GM19328 (cell line): Measurements from ENCODE around the gene F13A1.

Experiments
- ATAC-seq: cut with Tn5 transposase; IDR thresholded peaks from one replicate; pipeline ENCODE4 v1.9.1; 2021; ENCODE audit warnings: mild to moderate bottlenecking, moderate library complexity; ENCODE audit not compliant: unreplicated experiment

The F13A1 gene

DNA sequence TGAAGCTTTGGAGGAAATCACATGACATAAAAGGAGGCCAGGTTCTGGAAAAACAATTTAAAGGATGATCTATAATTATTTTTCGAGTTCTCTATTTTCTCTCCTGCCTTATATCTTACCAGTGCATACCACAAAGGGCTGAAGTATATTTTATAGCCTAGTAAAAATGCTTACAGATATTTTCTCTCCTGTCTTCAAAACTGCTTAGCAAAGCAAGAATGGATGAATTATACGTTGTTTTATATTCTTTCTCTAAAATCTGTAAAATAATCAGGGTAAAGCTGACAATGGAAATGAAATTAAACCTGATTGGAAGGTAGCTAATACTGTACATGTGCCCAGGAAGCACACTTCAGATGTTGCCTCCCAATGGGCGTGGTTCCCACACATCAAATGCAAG, 123.7 kb downstream of the F13A1 start:
- no peak for ATAC-seq

- ATAC-seq = no peak
Measured at GRCh38 chr6:6195080-6195479, 125.4 kb downstream of the F13A1 start.

DNA sequence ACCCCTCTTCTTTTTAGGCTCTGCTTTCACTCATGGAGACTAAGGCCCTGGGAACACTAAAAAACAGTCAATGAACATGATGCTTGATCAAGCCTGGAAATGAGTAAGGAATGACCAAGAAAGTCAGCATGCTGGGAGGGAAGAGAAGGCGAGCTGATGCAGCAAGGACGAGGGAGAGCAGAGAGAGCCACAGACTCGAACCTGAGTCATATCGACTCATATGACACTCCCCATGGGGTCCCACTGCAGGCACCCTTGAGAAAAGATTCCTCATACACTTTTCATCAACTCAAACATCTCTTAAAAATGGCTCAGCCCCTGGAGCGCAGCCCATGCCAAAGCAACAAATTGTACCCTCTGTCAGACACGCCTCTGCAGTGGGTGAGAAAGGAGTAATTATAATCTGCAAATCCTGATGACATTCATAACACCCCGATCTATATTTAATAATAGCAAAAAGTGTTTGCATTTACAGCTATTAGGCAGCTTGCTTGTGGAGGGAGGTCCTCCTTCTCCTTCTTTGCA, 127.2 kb downstream of the F13A1 start:
- no peak for ATAC-seq

- ATAC-seq = no peak
Measured at GRCh38 chr6:6191909-6192308, 128.6 kb downstream of the F13A1 start.

GRCh38 chr6:6191476-6191875, 129.0 kb downstream of the F13A1 start:
- no peak for ATAC-seq

- no peak for ATAC-seq
Measured at GRCh38 chr6:6180684-6181083, 139.8 kb downstream of the F13A1 start.

DNA sequence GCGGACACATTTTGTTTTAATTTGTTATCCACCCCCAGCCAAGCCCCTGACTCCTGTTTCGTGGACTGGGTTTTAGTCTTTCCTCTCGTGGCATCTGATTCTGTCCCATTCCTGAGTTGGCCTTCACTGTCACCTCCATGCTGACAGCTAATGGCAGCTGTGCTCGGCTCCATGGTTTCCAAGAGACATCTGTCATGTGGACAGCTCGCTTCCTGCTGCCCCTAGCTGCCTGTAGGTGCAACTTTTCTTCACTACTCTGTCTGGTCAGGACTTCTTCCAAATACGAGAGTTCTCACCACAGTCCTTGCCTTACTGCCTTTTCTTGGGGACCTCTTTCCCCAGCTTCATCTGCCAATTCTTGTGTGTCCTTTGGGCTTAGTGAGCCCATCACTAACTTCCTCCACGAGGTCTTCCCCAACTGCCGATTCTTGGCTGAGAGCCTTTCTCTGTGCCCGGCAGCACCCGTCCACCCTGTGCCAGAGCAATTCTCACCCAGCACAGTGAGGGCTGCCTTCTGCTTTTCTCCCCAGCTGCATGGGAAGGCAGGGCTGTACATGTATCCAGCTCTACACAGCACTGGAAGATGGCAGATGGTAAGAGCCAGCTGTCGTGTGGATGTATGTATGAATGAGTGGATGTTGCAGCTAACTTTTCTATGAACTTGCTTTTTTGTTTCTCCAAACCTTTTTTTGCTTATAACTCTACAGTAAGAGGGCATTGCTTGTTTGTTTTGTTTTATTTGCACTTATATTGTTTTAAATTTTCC, 140.4 kb downstream of the F13A1 start:
- ATAC-seq = no peak

GRCh38 chr6:6178795-6179194, 141.7 kb downstream of the F13A1 start:
- ATAC-seq = no peak

DNA sequence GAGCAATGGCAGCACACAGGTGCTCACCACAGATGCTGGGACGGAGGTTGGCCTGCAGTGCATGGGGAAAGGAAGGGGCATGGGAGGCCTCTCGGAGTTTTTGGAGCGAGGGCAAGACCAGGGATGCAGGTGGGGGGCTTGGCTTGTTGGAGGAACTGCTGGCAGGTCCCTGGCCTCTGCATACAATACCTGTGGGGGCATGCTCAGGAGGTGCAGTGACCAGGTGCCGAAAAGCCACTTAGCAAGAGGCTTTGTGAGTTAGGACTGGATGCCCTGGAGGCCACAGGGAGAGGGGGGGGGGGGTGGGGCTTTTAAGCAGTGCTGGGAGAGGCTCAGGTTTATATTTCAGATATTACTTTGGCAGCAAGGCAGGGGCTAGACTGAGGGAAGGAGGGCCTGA, 142.7 kb downstream of the F13A1 start:
- no peak for ATAC-seq

GRCh38 chr6:6176586-6177228, 143.8 kb downstream of the F13A1 start:
- ATAC-seq = no peak

GRCh38 chr6:6176127-6176526, 144.3 kb downstream of the F13A1 start:
- ATAC-seq = no peak

- ATAC-seq = no peak
Measured at GRCh38 chr6:6169141-6169540, 151.3 kb downstream of the F13A1 start.

- no peak for ATAC-seq
Measured at GRCh38 chr6:6166064-6166463, 154.4 kb downstream of the F13A1 start.

- ATAC-seq = no peak
Measured at GRCh38 chr6:6164367-6164766, 156.1 kb downstream of the F13A1 start.

GRCh38 chr6:6154335-6154734, 166.1 kb downstream of the F13A1 start:
- ATAC-seq = no peak

DNA sequence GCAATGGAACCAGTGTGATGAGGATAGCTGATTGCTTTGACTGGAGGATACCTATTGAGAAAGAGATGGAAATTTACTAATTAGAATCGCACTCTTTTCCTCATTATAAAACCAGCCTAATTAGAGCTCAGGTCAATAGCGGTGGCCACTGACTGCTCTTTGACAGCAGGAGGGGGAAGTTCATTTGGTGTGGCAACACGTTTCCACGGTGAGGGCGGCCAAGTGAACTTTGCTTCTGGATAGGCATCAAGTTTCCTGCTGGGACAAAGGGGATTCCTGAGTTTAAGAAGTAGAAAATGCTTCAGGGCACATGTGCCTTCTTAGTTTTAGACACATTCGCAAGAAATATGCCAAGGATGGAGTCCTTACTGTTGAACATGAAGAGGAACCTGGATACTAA, 168.4 kb downstream of the F13A1 start:
- no peak for ATAC-seq

- no peak for ATAC-seq
Measured at GRCh38 chr6:6148192-6148815, 172.2 kb downstream of the F13A1 start.

DNA sequence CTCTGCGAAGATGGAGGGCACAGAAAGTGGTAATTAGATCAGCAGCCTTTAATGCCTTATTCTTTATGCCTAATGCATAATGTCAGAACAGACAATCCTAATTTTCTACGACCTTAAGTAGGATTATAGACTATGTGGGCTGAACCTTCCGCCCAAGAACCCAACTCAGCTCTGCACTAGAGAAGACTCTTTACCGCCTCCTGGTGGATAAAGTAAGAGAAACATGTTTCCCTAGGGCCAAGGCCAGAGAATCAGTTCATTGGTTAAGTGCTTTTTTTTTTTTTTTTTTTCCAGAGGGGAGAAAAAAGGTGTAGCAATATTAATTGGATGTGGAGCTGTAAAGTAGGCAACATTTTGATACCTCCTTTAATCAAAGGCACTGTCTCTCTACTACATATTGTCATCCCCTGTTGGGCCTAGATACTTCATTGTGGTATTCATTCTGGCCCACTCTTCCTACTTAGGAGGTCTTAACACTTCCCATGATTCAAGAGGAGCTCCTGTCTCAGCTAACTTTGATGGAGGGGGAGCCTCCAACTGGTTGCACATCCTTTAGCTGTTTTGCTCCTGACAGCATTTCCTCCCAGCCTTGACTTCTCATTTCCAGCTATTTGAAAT, 188.9 kb downstream of the F13A1 start:
- ATAC-seq = no peak

- no peak for ATAC-seq
Measured at GRCh38 chr6:6125495-6125894, 195.0 kb downstream of the F13A1 start.

GRCh38 chr6:6123803-6124202, 196.7 kb downstream of the F13A1 start:
- ATAC-seq = no peak

DNA sequence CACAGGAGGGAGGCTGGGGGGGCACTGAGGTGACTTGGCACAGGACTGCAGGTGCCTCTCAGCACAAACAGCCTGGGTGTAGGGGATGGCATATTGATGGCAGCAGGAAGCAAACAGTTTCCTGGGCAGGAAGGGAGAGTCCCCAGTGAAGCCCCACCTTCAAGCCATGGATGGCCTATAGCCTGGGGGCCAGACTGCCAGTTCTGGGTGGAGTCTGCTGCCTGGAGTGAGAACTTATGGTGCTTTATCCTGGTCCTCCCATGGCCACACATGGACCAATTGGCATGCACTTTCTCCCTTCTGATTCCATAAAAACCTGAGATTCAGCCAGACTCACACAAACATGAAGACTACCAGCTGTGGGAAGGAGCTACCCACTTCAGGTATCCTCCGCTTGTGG, 198.5 kb downstream of the F13A1 start:
- no peak for ATAC-seq
